Body of pancreas (tissue), 2 donors: ENCODE measurements around the gene ZNF175. TPM values are rescaled to one million over a fixed set of nuclear protein-coding genes. Genes with fewer than 3 reads are reported as not detected.

Experiments
- total RNA-seq, 2 donors: library from RNA; depleted of rRNA; stranded (reverse); fragments of >200 nt; gene quantifications; one replicate each; pipeline ENCODE4 v1.1.0, GENCODE V29; 2016

The ZNF175 gene
- total RNA-seq, 2 donors from 2014 or later = 4.3 to 5.2 TPM

Other genes starting within 250 kb of the ZNF175 start
- 1 to 10 TPM in 1 of 2 donors, under 1 TPM in 1; 0.78 to 1.3 TPM for gene VSIG10L, start 229.1 kb upstream of the ZNF175 start, total RNA-seq
- 10 to 100 TPM; 58.7 to 61.5 TPM for gene ETFB, start 204.9 kb upstream of the ZNF175 start, total RNA-seq
- not detected for gene CLDND2, start 202.3 kb upstream of the ZNF175 start, total RNA-seq
- not detected for gene NKG7, start 198.6 kb upstream of the ZNF175 start, total RNA-seq
- gene LIM2, start 183.3 kb upstream of the ZNF175 start, total RNA-seq = not detected
- gene C19orf84, start 180.7 kb upstream of the ZNF175 start, total RNA-seq = not detected
- gene SIGLEC10, start 153.6 kb upstream of the ZNF175 start, total RNA-seq = 1 to 10 TPM; 2.0 to 3.9 TPM
- gene SIGLEC8, start 112.8 kb upstream of the ZNF175 start, total RNA-seq = under 1 TPM in 1 of 2 donors, not detected in 1; 0.52 TPM
- gene CEACAM18, start 92.7 kb upstream of the ZNF175 start, total RNA-seq = not detected
- not detected for gene SIGLEC12, start 69.5 kb upstream of the ZNF175 start, total RNA-seq
- gene SIGLEC6, start 39.6 kb upstream of the ZNF175 start, total RNA-seq = under 1 TPM in 1 of 2 donors, not detected in 1; 0.26 TPM
- under 1 TPM in 1 of 2 donors, not detected in 1; 0.52 TPM for gene SIGLEC5, start 59.1 kb downstream of the ZNF175 start, total RNA-seq
- gene SIGLEC14, start 75.5 kb downstream of the ZNF175 start, total RNA-seq = not detected
- gene SPACA6, start 122.0 kb downstream of the ZNF175 start, total RNA-seq = 10 to 100 TPM in 1 of 2 donors, 1 to 10 TPM in 1; 7.9 to 16.3 TPM
- gene HAS1, start 152.7 kb downstream of the ZNF175 start, total RNA-seq = 10 to 100 TPM in 1 of 2 donors, 1 to 10 TPM in 1; 1.8 to 15.8 TPM
- gene FPR1, start 180.6 kb downstream of the ZNF175 start, total RNA-seq = 1 to 10 TPM in 1 of 2 donors, not detected in 1; 4.7 TPM
- gene FPR2, start 189.9 kb downstream of the ZNF175 start, total RNA-seq = under 1 TPM in 1 of 2 donors, not detected in 1; 0.78 TPM
- 1 to 10 TPM; 1.6 to 4.9 TPM for gene FPR3, start 223.9 kb downstream of the ZNF175 start, total RNA-seq